ENCODE data around the gene GAST. TPM values are rescaled to one million over a fixed set of nuclear protein-coding genes. Genes with fewer than 3 reads are reported as not detected.

GAST gene
- total and polyA plus RNA-seq, 2 of the 13 experiments (the other 11 are each of a cell fraction or from before 2014, with no cell fraction given), result 0.32 to 0.42 TPM

GRCh38 chr17:41688641-41689496, 23.3 kb upstream of the GAST start, which contains the start of gene EIF1 (continued):
- TF ChIP-seq ZNF800 (CRISPR knock-in tag; IDR thresholded peaks at IDR 0.05) (no peak), ZNF275 (CRISPR knock-in tag; IDR thresholded peaks at IDR 0.05; ENCODE audit: borderline replicate concordance) (peak; percentile 96), ZSCAN20 (CRISPR knock-in tag; IDR thresholded peaks at IDR 0.05; ENCODE audit: borderline replicate concordance) (0 out of 2 replicates have a peak, but pooled peaks have one; percentile 33), ZNF256 (CRISPR knock-in tag; conservative IDR thresholded peaks at IDR 0.05) (no peak; the same call in 1 of the 2 replicates), NFRKB (IDR thresholded peaks at IDR 0.05) (no peak), ZNF792 (CRISPR knock-in tag; IDR thresholded peaks at IDR 0.05) (peak; percentile 16), KDM4B (CRISPR knock-in tag; IDR thresholded peaks at IDR 0.05) (no peak; the same call in 1 of the 2 replicates), ZNF784 (CRISPR knock-in tag; IDR thresholded peaks at IDR 0.05; ENCODE audit: borderline replicate concordance) (peak; percentile 84), ATF7-NPFF (CRISPR knock-in tag; IDR thresholded peaks at IDR 0.05; ENCODE audit: low read depth) (peak; percentile 23), MAFK (conservative IDR thresholded peaks at IDR 0.05 in 1 of 2, IDR thresholded peaks at IDR 0.05 in 1 of 2; ENCODE audit: low read length in 2 of 2) (no peak), PBX3 (CRISPR knock-in tag; IDR thresholded peaks at IDR 0.05; ENCODE audit: borderline replicate concordance) (no peak), E2F1 (CRISPR knock-in tag; IDR thresholded peaks at IDR 0.05) (peak; percentile 64), KDM3A (CRISPR knock-in tag; IDR thresholded peaks at IDR 0.05; ENCODE audit: low read depth) (no peak; the same call in none of the 2 replicates), HMGA1 (CRISPR knock-in tag; conservative IDR thresholded peaks at IDR 0.05) (no peak), KLF13 (CRISPR knock-in tag; IDR thresholded peaks at IDR 0.05) (peak; percentile 96), ZBTB34 (CRISPR knock-in tag; IDR thresholded peaks at IDR 0.05) (no peak), BORCS8-MEF2B (CRISPR knock-in tag; IDR thresholded peaks at IDR 0.05) (peak; percentile 98), EP300 (IDR thresholded peaks at IDR 0.05; ENCODE audit: low read depth in 2 of 2, low read length in 2 of 2) (peak; percentile 49 to 96), EP300 (CRISPR knock-in tag; IDR thresholded peaks at IDR 0.05; ENCODE audit: borderline replicate concordance) (no peak; the same call in none of the 2 replicates), FOXM1 (CRISPR knock-in tag; IDR thresholded peaks at IDR 0.05) (no peak), POLR2AphosphoS2 (IDR thresholded peaks at IDR 0.05; ENCODE audit: low read depth, low read length) (peak; percentile 99), SMAD3 (CRISPR knock-in tag; IDR thresholded peaks at IDR 0.05) (peak; percentile 71; the same call in 1 of the 2 replicates)

Measured in HepG2 (cell line).